ENCODE data around the gene PSME1. TPM values are rescaled to one million over a fixed set of nuclear protein-coding genes. Genes with fewer than 3 reads are reported as not detected.

Gene PSME1
- total RNA-seq, result 58.5 TPM

GRCh38 chr14:24135834-24136683, at the start of gene PSME1:
Gene PSME1 (plus strand): TSS chr14:24136194. CDS start chr14:24136263, 69 bp downstream.

GRCh38 chr14:24093901-24094840, 41.8 kb upstream of the PSME1 start, which contains the start of gene PCK2:
Gene PCK2 (plus strand): TSS chr14:24094311. CDS start chr14:24094406, 95 bp downstream.

GRCh38 chr14:24114532-24115421, 21.2 kb upstream of the PSME1 start, which contains the start of the genes DCAF11 and NRL:
Gene DCAF11 (plus strand): TSS chr14:24114777. CDS start chr14:24115595, 818 bp downstream.
Gene NRL (minus strand): TSS chr14:24114949. CDS start chr14:24082848, 32,101 bp downstream.

GRCh38 chr14:24130380-24130716, 5.6 kb upstream of the PSME1 start, which contains the start of gene FITM1:
Gene FITM1 (plus strand): TSS chr14:24130659. CDS start chr14:24131564, 905 bp downstream.

GRCh38 chr14:24141097-24141880, 5.3 kb downstream of the PSME1 start, which contains the start of gene EMC9:
Gene EMC9 (minus strand): TSS chr14:24141591. CDS start chr14:24141304, 287 bp downstream.

GRCh38 chr14:24146453-24146977, 10.5 kb downstream of the PSME1 start, which contains the start of gene PSME2:
Gene PSME2 (minus strand): TSS chr14:24146610. CDS start chr14:24146581, 29 bp downstream.

GRCh38 chr14:24146978-24147760, 11.2 kb downstream of the PSME1 start, which contains the start of gene RNF31:
Gene RNF31 (plus strand): TSS chr14:24147498. CDS start chr14:24147699, 201 bp downstream.

GRCh38 chr14:24160850-24161804, 25.1 kb downstream of the PSME1 start, which contains the start of gene IRF9:
Gene IRF9 (plus strand): TSS chr14:24161265. CDS start chr14:24162145, 880 bp downstream.

GRCh38 chr14:24171422-24172260, 35.6 kb downstream of the PSME1 start, which contains the start of gene REC8:
Gene REC8 (plus strand): TSS chr14:24172080. CDS start chr14:24172553, 473 bp downstream.

Other genes with a start within 250 kb of the PSME1 start
- gene DHRS4, start 182.4 kb upstream of the PSME1 start, total RNA-seq, result 13.3 TPM
- gene DHRS4L2, start 147.3 kb upstream of the PSME1 start, total RNA-seq, result 7.7 TPM
- gene CARMIL3, start 84.2 kb upstream of the PSME1 start, total RNA-seq, result 7.8 TPM
- gene CPNE6, start 64.6 kb upstream of the PSME1 start, total RNA-seq, result 5.9 TPM
- 11.2 TPM for gene PCK2, start 41.9 kb upstream of the PSME1 start, total RNA-seq
- 67.2 TPM for gene DCAF11, start 21.4 kb upstream of the PSME1 start, total RNA-seq
- 394 TPM for gene NRL, start 21.2 kb upstream of the PSME1 start, total RNA-seq
- 11.4 TPM for gene FITM1, start 5.5 kb upstream of the PSME1 start, total RNA-seq
- 15.1 TPM for gene EMC9, start 5.4 kb downstream of the PSME1 start, total RNA-seq
- 28.6 TPM for gene PSME2, start 10.4 kb downstream of the PSME1 start, total RNA-seq
- 72.5 TPM for gene RNF31, start 11.3 kb downstream of the PSME1 start, total RNA-seq
- 35.1 TPM for gene IRF9, start 25.1 kb downstream of the PSME1 start, total RNA-seq
- gene REC8, start 35.9 kb downstream of the PSME1 start, total RNA-seq, result 22.4 TPM
- gene IPO4, start 52.6 kb downstream of the PSME1 start, total RNA-seq, result 19.1 TPM
- gene TM9SF1, start 59.2 kb downstream of the PSME1 start, total RNA-seq, result 58.9 TPM
- gene TSSK4, start 69.5 kb downstream of the PSME1 start, total RNA-seq, result not detected
- 53.5 TPM for gene CHMP4A, start 77.3 kb downstream of the PSME1 start, total RNA-seq
- 20.5 TPM for gene MDP1, start 79.9 kb downstream of the PSME1 start, total RNA-seq
- gene NEDD8, start 96.2 kb downstream of the PSME1 start, total RNA-seq, result 61.8 TPM
- gene GMPR2, start 96.7 kb downstream of the PSME1 start, total RNA-seq, result 62.6 TPM
- gene TINF2, start 106.4 kb downstream of the PSME1 start, total RNA-seq, result 44.8 TPM
- 6.2 TPM for gene TGM1, start 127.0 kb downstream of the PSME1 start, total RNA-seq
- gene RABGGTA, start 135.4 kb downstream of the PSME1 start, total RNA-seq, result 26.6 TPM
- gene DHRS1, start 163.6 kb downstream of the PSME1 start, total RNA-seq, result 19.4 TPM
- gene NOP9, start 163.7 kb downstream of the PSME1 start, total RNA-seq, result 21.8 TPM
- 17.5 TPM for gene CIDEB, start 171.8 kb downstream of the PSME1 start, total RNA-seq
- gene LTB4R2, start 173.9 kb downstream of the PSME1 start, total RNA-seq, result 6.9 TPM
- gene LTB4R, start 175.3 kb downstream of the PSME1 start, total RNA-seq, result 2.7 TPM
- 13.0 TPM for gene ADCY4, start 198.9 kb downstream of the PSME1 start, total RNA-seq
- gene RIPK3, start 203.8 kb downstream of the PSME1 start, total RNA-seq, result 4.4 TPM
- 67.8 TPM for gene NFATC4, start 232.0 kb downstream of the PSME1 start, total RNA-seq

Data from camera-type eye (tissue), 1 donor.